PC-9 (cell line): Measurements from ENCODE around the gene GSTCD. TPM values are rescaled to one million over a fixed set of nuclear protein-coding genes. Genes with fewer than 3 reads are reported as not detected.
A peak's percentile ranks its signal among the peaks of the same experiment; 100 is the strongest.

Experiments
- BruUV-seq: library from RNA; stranded (reverse); fragments of 400-500 nt; replicated peaks from 2 replicates; lab custom pipeline; 2021; lab: Mats Ljungman, UMichigan
- CTCF ChIA-PET: fragments of 300-600 bp; sonication (Branson Sonifier 250); formaldehyde crosslinking; loops from one replicate; lab custom pipeline; 2022; ENCODE audit warnings: antibody characterized with exemption; lab: Charles Lee
- POLR2A ChIA-PET: fragments of 300-600 bp; sonication (Branson Sonifier 250); formaldehyde crosslinking; loops from one replicate; lab custom pipeline; 2022; ENCODE audit warnings: antibody characterized with exemption; ENCODE audit not compliant: unreplicated experiment; lab: Charles Lee
- DNase-seq, 2 experiments: peaks; one replicate each; pipeline versions ENCODE4 v3.0.0 to v3.0.0-alpha.2; 2015 to 2022; ENCODE audit warnings: mixed read lengths in 1 of 2
- H2AFZ ChIP-seq: fragments of 200-600 bp; sonication (generic); 2 replicates; pipeline ENCODE4 v1.8.1; 2017; ENCODE audit warnings: antibody characterized with exemption
- H3F3A ChIP-seq: fragments of 200-600 bp; sonication (generic); 2 replicates; pipeline ENCODE4 v1.8.1; 2017; ENCODE audit warnings: antibody characterized with exemption, mild to moderate bottlenecking, low read depth; ENCODE audit not compliant: insufficient read depth
- H3K27ac ChIP-seq: fragments of 200-600 bp; sonication (generic); 2 replicates; pipeline ENCODE4 v1.6.1; 2016; ENCODE audit warnings: mixed run types
- H3K27me3 ChIP-seq: fragments of 200-600 bp; sonication (generic); 2 replicates; pipeline ENCODE4 v1.6.1; 2016; ENCODE audit warnings: low read depth, mixed run types; ENCODE audit not compliant: insufficient read depth
- H3K36me3 ChIP-seq: fragments of 200-600 bp; sonication (generic); 2 replicates; pipeline ENCODE4 v1.6.1; 2016; ENCODE audit warnings: low read depth, mixed run types
- H3K4me1 ChIP-seq: fragments of 200-600 bp; sonication (generic); replicated peaks from 2 replicates; pipeline ENCODE4 v1.6.1; 2016; ENCODE audit warnings: mixed run types; ENCODE audit not compliant: insufficient read depth
- H3K4me2 ChIP-seq: fragments of 200-600 bp; sonication (generic); 2 replicates; pipeline ENCODE4 v1.6.1; 2017; ENCODE audit warnings: mixed run types
- H3K4me3 ChIP-seq: fragments of 200-600 bp; sonication (generic); 2 replicates; pipeline ENCODE4 v1.6.1; 2016; ENCODE audit warnings: mixed run types
- H3K79me2 ChIP-seq: fragments of 200-600 bp; sonication (generic); 2 replicates; pipeline ENCODE4 v1.6.1; 2017; ENCODE audit warnings: low read depth, mixed run types
- H3K9me2 ChIP-seq: fragments of 200-600 bp; sonication (generic); 2 replicates; pipeline ENCODE4 v1.8.1; 2017; ENCODE audit warnings: mild to moderate bottlenecking; ENCODE audit not compliant: insufficient read depth
- H3K9me3 ChIP-seq: fragments of 200-600 bp; sonication (generic); 2 replicates; pipeline ENCODE4 v1.8.1; 2016; ENCODE audit warnings: low read depth; ENCODE audit not compliant: insufficient read depth
- H4K20me1 ChIP-seq: fragments of 200-600 bp; sonication (generic); 2 replicates; pipeline ENCODE4 v1.8.1; 2017; ENCODE audit not compliant: insufficient read depth
- CTCF ChIP-seq: fragments of 200-600 bp; sonication (generic); conservative IDR thresholded peaks from 2 replicates; pipeline ENCODE4 v1.6.1; 2017; ENCODE audit warnings: mixed run types, antibody characterized with exemption, mild to moderate bottlenecking, moderate library complexity
- EZH2 ChIP-seq: fragments of 200-600 bp; sonication (generic); IDR thresholded peaks from 2 replicates; pipeline ENCODE4 v1.8.0; 2017; ENCODE audit warnings: antibody characterized with exemption, low read depth
- intact Hi-C: fragments of 100-400 bp; cut with micrococcal nuclease; formaldehyde crosslinking; loops from one replicate; pipeline ENCODE4 v1.10.0; 2022; ENCODE audit not compliant: unreplicated experiment
- total RNA-seq: library from RNA; stranded (reverse); gene quantifications from 2 replicates; pipeline ENCODE4 v1.2.3, GENCODE V29; 2021

Gene GSTCD
- total RNA-seq, 1 experiment from 2014 or later, result 11.4 TPM

- Histone ChIP-seq H3K9me2 (no peaks in the 10 kb centered on the region), H3K79me2 (no peaks in the 10 kb centered on the region), H3K4me2 (no peak overlapping the region), H3K9me3 (no peaks in the 10 kb centered on the region), H2AFZ (no peak overlapping the region), H3K36me3 (no peaks in the 10 kb centered on the region), H3F3A (no peaks in the 10 kb centered on the region), H3K4me3 (no peak overlapping the region), H3K4me1 (no peaks in the 10 kb centered on the region), H4K20me1 (no peaks in the 10 kb centered on the region), H3K27ac (no peak overlapping the region), H3K27me3 (no peaks in the 10 kb centered on the region)
- TF ChIP-seq EZH2, result no peak
- no peak for TF ChIP-seq CTCF
- BruUV-seq, result no TSS peak
- DNase-seq, result no peak
- CTCF ChIA-PET, result no interaction called here
- intact Hi-C loops, result no loop called here
- POLR2A ChIA-PET, result no interaction called here
Measured at GRCh38 chr4:105662935-105663675, 45.5 kb upstream of the GSTCD start.

GRCh38 chr4:105666693-105667092 is 41.9 kb upstream of the GSTCD start:
- Histone ChIP-seq H3K4me3 (no peak overlapping the region), H3K9me3 (no peaks in the 10 kb centered on the region), H2AFZ (no peak overlapping the region), H3K27ac (no peak overlapping the region), H3K9me2 (no peaks in the 10 kb centered on the region), H4K20me1 (no peaks in the 10 kb centered on the region), H3K79me2 (no peaks in the 10 kb centered on the region), H3F3A (no peaks in the 10 kb centered on the region), H3K4me2 (no peak overlapping the region), H3K36me3 (no peaks in the 10 kb centered on the region), H3K27me3 (no peaks in the 10 kb centered on the region), H3K4me1 (no peaks in the 10 kb centered on the region)
- intact Hi-C loops, result loop anchor here (2.0 kb wide), 1 partner anchor 146 kb away; no protein-coding TSS in a partner anchor
- TF ChIP-seq EZH2 (no peak), CTCF (peak; percentile 62)
- DNase-seq, result peak in 1 of 2 experiments; percentile 37
- BruUV-seq, result no TSS peak
- CTCF ChIA-PET, result interaction anchor here (0.6 to 3.0 kb wide), 4 partner anchors 17 to 193 kb away, joined by 3 to 11 read pairs (median 6); partner anchors contain the start of gene PPA2
- POLR2A ChIA-PET, result no interaction called here

- ChIA-PET POLR2A (no interaction called here), CTCF (no interaction called here)
- Histone ChIP-seq H3K4me1 (no peaks in the 10 kb centered on the region), H3K9me3 (no peaks in the 10 kb centered on the region), H3K4me2 (no peak overlapping the region), H3K9me2 (no peaks in the 10 kb centered on the region), H3K27me3 (no peaks in the 10 kb centered on the region), H3K36me3 (no peaks in the 10 kb centered on the region), H4K20me1 (no peaks in the 10 kb centered on the region), H3K4me3 (no peak overlapping the region), H3K27ac (no peak overlapping the region), H2AFZ (no peak overlapping the region), H3F3A (no peaks in the 10 kb centered on the region), H3K79me2 (no peaks in the 10 kb centered on the region)
- TF ChIP-seq CTCF (no peak), EZH2 (no peak)
- no TSS peak for BruUV-seq
- no peak for DNase-seq
- intact Hi-C loops, result no loop called here
Measured at GRCh38 chr4:105670684-105671083, 37.9 kb upstream of the GSTCD start.
